HG02981 (cell line): ENCODE measurements around the gene RPS2.
"Not testable (repeated sequence)": the region's sequence is repeated elsewhere in the genome, so short reads cannot be mapped to it uniquely, and the experiment has no call there.

ENCODE experiments used
- ATAC-seq: cut with Tn5 transposase; IDR thresholded peaks from one replicate; pipeline ENCODE4 v1.9.1; 2021; ENCODE audit warnings: mild to moderate bottlenecking, moderate library complexity; ENCODE audit not compliant: unreplicated experiment

RPS2 gene

DNA sequence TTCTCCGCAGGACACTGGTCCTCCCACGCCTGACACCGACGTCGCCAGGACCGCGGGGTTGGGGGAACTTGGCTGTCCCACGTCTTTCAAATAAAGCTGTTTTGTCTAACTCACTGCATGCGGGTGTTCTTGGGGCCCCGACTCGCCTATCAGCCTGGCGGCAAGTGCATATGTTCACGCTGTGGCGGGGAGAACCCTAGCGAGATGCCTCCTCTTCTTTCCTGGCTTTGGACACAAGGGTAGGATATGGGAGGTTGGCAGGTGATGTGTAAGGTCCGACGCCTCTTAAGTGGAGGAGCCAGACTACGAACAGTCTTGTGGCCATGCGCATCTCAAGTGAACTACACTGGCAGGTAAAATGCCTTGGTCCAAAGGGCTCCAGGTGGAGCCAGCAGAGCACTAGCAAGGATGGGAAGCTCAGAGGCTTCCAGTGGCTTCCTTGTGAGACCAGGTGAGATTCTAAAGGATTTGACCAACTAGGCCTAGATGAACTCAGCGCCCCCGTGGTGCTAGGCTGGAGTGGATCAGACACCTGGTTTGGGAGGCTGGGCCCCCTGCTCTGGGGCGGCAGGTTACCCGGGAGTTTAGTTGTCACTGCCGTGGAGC, 873 bp upstream of the RPS2 start:
- no peak for ATAC-seq

- ATAC-seq, result no peak
Measured at GRCh38 chr16:1963806-1964505, 670 bp downstream of the RPS2 start.

GRCh38 chr16:1962161-1963153, 2.2 kb downstream of the RPS2 start:
- not testable (repeated sequence) for ATAC-seq

GRCh38 chr16:1961651-1962067, 3.0 kb downstream of the RPS2 start:
- ATAC-seq, result no peak

DNA sequence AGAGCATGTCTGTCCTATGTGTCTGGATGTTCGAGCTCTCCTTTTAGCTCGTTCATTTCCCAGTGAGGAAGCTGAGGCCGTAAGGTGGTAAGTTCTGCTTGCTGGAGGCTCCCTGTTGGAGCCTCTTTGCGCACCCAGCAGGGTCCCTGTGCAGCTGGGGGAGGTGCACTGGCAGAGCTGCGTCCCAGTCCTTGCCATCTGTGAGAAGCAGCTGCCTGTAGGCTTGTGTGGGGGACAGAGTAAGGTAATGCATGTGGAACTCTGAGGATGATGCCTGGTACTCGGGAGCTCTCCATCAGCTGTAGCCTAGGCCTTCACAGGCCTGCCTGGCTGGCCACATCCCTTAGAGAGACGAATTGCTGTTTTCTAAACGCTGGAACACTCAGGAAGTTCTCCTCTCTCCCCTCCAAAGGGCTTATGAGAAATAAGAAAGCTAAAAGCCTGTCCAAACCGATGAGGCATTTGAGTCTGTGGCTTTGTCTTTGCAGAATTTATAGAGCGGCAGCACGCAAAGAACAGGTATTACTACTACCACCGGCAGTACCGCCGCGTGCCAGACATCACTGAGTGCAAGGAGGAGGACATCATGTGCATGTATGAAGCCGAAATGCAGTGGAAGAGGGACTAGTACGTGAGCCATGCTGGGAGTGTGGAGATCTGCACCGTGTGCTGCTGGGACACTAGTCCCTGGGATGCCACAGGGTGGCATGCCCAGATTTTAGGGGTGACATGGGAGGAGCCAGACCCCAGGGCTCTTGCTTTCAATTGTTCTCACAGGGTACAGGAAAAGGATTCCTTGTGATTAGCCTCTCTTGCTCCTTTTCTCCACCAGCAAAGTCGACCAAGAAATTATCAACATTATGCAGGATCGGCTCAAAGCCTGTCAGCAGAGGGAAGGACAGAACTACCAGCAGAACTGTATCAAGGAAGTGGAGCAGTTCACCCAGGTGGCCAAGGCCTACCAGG, 3.7 kb downstream of the RPS2 start:
- ATAC-seq, result no peak

DNA sequence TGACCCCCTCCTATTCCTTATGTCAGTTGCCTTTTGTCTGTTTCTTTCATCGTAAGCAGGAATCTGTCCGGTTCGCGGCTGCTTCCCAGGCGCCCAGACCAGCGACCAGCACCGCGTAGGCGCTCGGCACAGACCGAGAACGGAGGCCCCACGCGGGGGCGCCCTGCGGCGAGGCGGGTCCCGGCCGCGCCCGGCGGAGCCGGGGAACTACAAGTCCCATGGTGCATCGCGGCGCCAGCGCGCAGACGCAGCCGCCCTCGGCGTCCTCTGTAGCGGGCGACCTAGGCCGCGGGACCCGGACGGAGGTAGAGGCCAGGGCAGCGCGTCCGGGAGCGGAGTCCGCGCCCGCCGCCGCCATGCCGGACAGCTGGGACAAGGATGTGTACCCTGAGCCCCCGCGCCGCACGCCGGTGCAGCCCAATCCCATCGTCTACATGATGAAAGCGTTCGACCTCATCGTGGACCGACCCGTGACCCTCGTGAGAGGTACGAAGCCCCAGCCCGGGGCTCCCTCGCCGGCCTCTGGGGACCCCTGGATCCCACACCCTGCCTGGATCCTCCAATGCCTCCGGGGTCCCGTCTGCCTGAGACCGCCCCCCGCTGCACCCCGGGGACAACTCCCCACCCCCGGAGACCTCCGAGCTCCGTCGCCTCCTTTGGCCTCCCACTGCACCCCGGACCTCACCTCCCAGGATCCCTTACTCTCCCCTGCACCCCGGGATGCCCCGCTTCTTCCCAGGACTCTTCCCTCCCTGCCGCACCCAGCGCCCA, 5.2 kb downstream of the RPS2 start, which contains the start of gene NDUFB10:
Gene NDUFB10, plus strand, starts transcription at position 270 of the 771 bp plus-strand sequence. Its CDS starts 87 bp downstream, at position 357.
- ATAC-seq, result peak; percentile 79

DNA sequence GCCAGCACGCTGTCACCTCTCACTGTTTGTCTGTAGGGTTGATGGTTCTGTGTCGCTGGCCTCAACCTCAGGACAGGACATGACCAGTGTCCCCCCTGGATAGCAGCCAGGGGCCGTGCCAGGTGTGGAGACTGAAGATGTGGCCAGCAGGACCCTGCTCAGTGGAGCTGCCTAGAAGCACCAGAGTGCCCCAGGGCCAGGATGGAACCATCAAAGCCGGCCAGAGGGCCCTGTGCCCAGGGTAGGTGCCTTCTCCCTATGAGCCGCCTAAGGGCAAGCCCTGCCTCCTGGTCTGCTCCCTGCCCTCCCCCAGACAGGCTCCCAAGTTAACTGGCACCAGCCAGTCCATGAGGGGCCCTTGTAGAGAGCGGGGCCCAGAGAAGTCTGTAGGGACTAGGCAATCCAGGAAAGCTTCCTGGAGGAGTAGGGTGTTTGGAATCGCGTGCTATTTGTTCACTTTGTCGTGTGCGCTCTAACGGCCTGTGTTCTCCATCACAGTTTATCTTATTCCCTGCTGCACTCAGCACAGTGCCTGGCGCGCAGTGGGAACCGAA, 5.8 kb downstream of the RPS2 start:
- peak; percentile 5 for ATAC-seq

- ATAC-seq, result not testable (repeated sequence)
Measured at GRCh38 chr16:1958143-1958491, 6.5 kb downstream of the RPS2 start.

DNA sequence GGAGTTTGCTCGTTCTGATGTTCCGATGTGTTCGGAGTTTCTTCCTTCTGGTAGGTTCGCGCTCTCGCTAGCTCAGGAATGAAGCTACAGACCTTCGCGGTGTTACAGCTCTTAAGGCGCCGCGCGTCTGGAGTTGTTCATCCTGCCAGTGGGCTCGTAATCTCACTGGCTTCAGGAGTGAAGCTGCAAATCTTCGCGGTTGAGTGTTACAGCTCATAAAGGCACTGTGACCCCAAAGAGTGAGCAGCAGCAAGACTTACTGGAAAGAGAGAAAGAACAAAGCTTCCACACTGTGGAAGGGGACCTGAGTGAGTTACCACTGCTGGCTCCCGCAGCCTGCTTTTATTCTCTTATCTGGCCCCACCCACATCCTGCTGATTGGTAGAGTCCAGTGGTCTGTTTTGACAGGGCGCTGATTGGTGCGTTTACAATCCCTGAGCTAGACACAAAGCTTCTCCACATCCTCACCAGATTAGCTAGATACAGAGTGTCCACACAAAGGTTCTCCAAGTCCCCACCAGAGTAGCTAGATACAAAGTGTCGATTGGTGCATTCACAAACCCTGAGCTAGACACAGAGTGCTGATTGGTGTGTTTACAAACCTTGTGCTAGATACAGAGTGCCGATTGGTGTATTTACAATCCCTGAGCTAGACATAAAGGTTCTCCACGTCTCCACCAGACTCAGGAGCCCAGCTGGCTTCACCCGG, 7.0 kb downstream of the RPS2 start:
- not testable (repeated sequence) for ATAC-seq

DNA sequence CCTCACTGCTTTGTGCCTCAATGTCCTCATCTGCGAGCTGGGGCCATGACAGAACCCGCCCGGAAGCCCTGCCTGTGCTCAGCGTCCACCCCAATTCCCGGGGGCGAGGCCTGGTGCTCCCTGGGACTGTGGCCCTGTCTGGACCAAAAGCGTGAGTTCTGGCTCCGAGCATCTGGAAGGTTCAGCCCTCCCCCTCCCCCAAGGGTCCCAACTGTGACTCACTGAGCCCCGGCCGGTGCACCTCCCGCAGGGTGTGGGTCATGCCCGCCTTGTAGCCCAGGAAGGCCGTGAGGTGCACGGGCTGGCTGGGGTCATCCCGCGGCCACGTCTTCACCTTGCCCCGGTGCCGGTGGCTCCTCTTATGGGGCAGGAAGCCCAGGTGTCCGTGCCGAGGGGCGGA, 10.9 kb downstream of the RPS2 start:
- no peak for ATAC-seq

- no peak for ATAC-seq
Measured at GRCh38 chr16:1950559-1950958, 14.1 kb downstream of the RPS2 start.

GRCh38 chr16:1950047-1950446, 14.6 kb downstream of the RPS2 start:
- ATAC-seq, result no peak

GRCh38 chr16:1949507-1949906, 15.1 kb downstream of the RPS2 start:
- no peak for ATAC-seq

GRCh38 chr16:1947369-1947670, 17.3 kb downstream of the RPS2 start:
- no peak for ATAC-seq

DNA sequence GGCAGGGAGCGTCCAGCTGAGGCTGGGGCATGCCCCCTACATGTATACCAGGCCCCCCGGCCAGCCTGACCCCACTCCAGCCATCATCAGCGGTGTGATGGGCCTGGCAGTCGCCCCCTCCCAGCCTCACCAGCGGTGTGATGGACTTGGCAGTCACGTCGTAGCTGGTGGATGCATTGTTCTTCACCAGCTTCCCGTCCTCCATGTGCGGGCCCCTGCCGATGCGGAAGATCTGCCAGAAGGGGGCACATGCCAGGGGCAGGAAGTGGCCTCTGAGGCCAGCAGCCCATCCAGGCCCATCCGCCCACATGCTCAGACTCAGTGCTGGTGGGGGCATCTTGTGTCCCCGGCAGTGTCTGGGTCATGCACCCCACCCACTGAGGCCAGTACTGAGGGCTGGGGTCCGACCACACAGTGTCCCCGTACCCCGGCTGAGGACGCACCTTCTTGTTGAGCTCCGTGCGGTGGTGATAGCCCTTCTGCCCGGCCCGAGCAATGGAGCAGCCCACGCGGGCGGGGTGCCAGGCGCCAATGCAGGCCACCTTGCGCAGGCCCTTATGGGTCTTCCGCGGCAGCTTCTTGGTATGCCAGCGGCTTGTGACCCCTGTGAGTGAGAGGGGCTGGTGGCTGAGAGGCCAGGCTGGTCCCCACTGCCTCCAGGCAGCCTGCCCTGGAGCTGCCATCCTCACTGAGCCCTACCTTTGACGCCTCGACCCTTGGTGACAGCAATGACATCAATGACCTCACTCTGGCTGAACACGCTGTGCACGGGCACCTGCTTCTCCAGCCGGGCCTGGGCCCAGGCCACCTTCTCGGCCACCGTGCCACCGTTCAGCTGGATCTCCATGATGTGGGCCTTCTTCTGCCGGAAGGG, 17.9 kb downstream of the RPS2 start:
- no peak for ATAC-seq

GRCh38 chr16:1945559-1946391, 18.9 kb downstream of the RPS2 start:
- ATAC-seq, result no peak

GRCh38 chr16:1944612-1945199, 19.9 kb downstream of the RPS2 start:
- ATAC-seq, result no peak
